IMR-90 (cell line): ENCODE data around the gene TTC7B. TPM values are rescaled to one million over a fixed set of nuclear protein-coding genes. Genes with fewer than 3 reads are reported as not detected.

ENCODE experiments used
- ATAC-seq: fragments of 200-7000 bp; cut with Tn5 transposase; 2 replicates; pipeline ENCODE4 v1.9.1; 2020; ENCODE audit warnings: low read depth, mild to moderate bottlenecking, moderate library complexity
- BruUV-seq: library from RNA; stranded (reverse); fragments of 400-500 nt; replicated peaks from 2 replicates; lab custom pipeline; 2021; lab: Mats Ljungman, UMichigan
- CTCF ChIA-PET: fragments of 300-600 bp; formaldehyde crosslinking; extraction: SDS; loops from one replicate; lab custom pipeline; 2021; ENCODE audit warnings: antibody characterized with exemption; lab: Yijun Ruan, JAX
- POLR2A ChIA-PET: fragments of 300-600 bp; sonication (Branson Sonifier 250); formaldehyde crosslinking; loops from one replicate; lab custom pipeline; 2022; ENCODE audit warnings: antibody characterized with exemption; ENCODE audit not compliant: unreplicated experiment; lab: Charles Lee
- DNase-seq: peaks from one replicate; pipeline ENCODE4 v3.0.0; 2013
- H2AFZ ChIP-seq: replicated peaks from 2 replicates; pipeline ENCODE3; 2013; ENCODE audit warnings: low read length, mild to moderate bottlenecking; ENCODE audit not compliant: poor library complexity
- H2AK5ac ChIP-seq: 2 replicates; pipeline ENCODE4 v1.6.1; 2013; ENCODE audit warnings: low read depth, low read length, inconsistent platforms
- H2AK9ac ChIP-seq: replicated peaks from 2 replicates; pipeline ENCODE3; 2013; ENCODE audit warnings: mild to moderate bottlenecking, low read depth, low read length, moderate library complexity; ENCODE audit not compliant: poor library complexity
- H2BK120ac ChIP-seq: 2 replicates; pipeline ENCODE4 v1.6.1; 2013; ENCODE audit warnings: low read depth, low read length, inconsistent platforms
- H2BK15ac ChIP-seq: 3 replicates; pipeline ENCODE4 v1.6.1; 2013; ENCODE audit warnings: low read depth, low read length, inconsistent platforms
- H2BK20ac ChIP-seq: 2 replicates; pipeline ENCODE4 v1.6.1; 2013; ENCODE audit warnings: low read depth, mild to moderate bottlenecking, inconsistent platforms, low read length, moderate library complexity
- H2BK5ac ChIP-seq: 2 replicates; pipeline ENCODE4 v1.6.1; 2013; ENCODE audit warnings: mild to moderate bottlenecking, low read depth, low read length, inconsistent platforms; ENCODE audit not compliant: poor library complexity, severe bottlenecking
- H3K14ac ChIP-seq: replicated peaks from 2 replicates; pipeline ENCODE4 v1.6.1; 2013; ENCODE audit warnings: low read depth, low read length, inconsistent platforms
- H3K18ac ChIP-seq: 2 replicates; pipeline ENCODE4 v1.6.1; 2013; ENCODE audit warnings: low read depth, low read length, control low read depth
- H3K23ac ChIP-seq: 2 replicates; pipeline ENCODE4 v1.6.1; 2013; ENCODE audit warnings: low read depth, low read length, inconsistent platforms
- H3K27ac ChIP-seq: 2 replicates; pipeline ENCODE4 v1.5.1; 2013; ENCODE audit warnings: mild to moderate bottlenecking, control low read depth, low read length; ENCODE audit not compliant: insufficient read depth
- H3K27me3 ChIP-seq: 2 replicates; pipeline ENCODE4 v1.6.1; 2013; ENCODE audit warnings: low read length; ENCODE audit not compliant: control insufficient read depth, insufficient read depth
- H3K36me3 ChIP-seq: 2 replicates; pipeline ENCODE4 v1.6.1; 2013; ENCODE audit warnings: low read length, mixed read lengths; ENCODE audit not compliant: control insufficient read depth, insufficient read depth
- H3K4ac ChIP-seq: 2 replicates; pipeline ENCODE4 v1.6.1; 2013; ENCODE audit warnings: low read depth, low read length, inconsistent platforms
- H3K4me1 ChIP-seq: 2 replicates; pipeline ENCODE4 v1.6.1; 2013; ENCODE audit warnings: low read length, mixed read lengths; ENCODE audit not compliant: control insufficient read depth, insufficient read depth
- H3K4me2 ChIP-seq: 2 replicates; pipeline ENCODE4 v1.6.1; 2013; ENCODE audit warnings: low read depth, mild to moderate bottlenecking, control low read depth, low read length, moderate library complexity
- H3K4me3 ChIP-seq: 2 replicates; pipeline ENCODE4 v1.5.1; 2013; ENCODE audit warnings: low read depth, mild to moderate bottlenecking, control low read depth, low read length, moderate library complexity; ENCODE audit not compliant: insufficient read depth
- H3K56ac ChIP-seq: 2 replicates; pipeline ENCODE4 v1.6.1; 2013; ENCODE audit warnings: low read length, inconsistent platforms; ENCODE audit not compliant: insufficient read depth; ENCODE audit errors: extremely low read depth
- H3K79me1 ChIP-seq, 2 experiments: 2 replicates each; pipeline ENCODE4 v1.6.1; 2013; ENCODE audit warnings: low read length in 2 of 2, inconsistent platforms in 1 of 2, low read depth in 1 of 2
- H3K9ac ChIP-seq: 2 replicates; pipeline ENCODE4 v1.6.1; 2013; ENCODE audit warnings: low read depth, low read length, control low read depth
- H3K9me1 ChIP-seq: 2 replicates; pipeline ENCODE4 v1.6.1; 2013; ENCODE audit warnings: low read length, inconsistent platforms; ENCODE audit not compliant: insufficient read depth
- H3K9me3 ChIP-seq: 2 replicates; pipeline ENCODE4 v1.6.1; 2013; ENCODE audit warnings: low read length; ENCODE audit not compliant: control insufficient read depth, insufficient read depth
- H4K20me1 ChIP-seq: 2 replicates; pipeline ENCODE4 v1.6.1; 2013; ENCODE audit warnings: low read length, inconsistent platforms; ENCODE audit not compliant: insufficient read depth
- H4K5ac ChIP-seq: 2 replicates; pipeline ENCODE4 v1.6.1; 2013; ENCODE audit warnings: mild to moderate bottlenecking, low read depth, low read length, control low read depth
- H4K8ac ChIP-seq, 2 experiments: 2 replicates each; pipeline ENCODE4 v1.6.1; 2013; ENCODE audit warnings: low read depth in 2 of 2, low read length in 2 of 2, control low read depth in 1 of 2, inconsistent platforms in 1 of 2
- H4K91ac ChIP-seq: 2 replicates; pipeline ENCODE4 v1.6.1; 2013; ENCODE audit warnings: low read depth, low read length, inconsistent platforms; ENCODE audit not compliant: insufficient read depth
- CEBPB ChIP-seq: IDR thresholded peaks from 2 replicates; pipeline ENCODE4 v1.6.1; 2012; ENCODE audit warnings: low read depth, low read length, improper control_type of control experiment
- MXI1 ChIP-seq: IDR thresholded peaks from 2 replicates; pipeline ENCODE4 v1.6.1; 2012; ENCODE audit warnings: low read depth, mild to moderate bottlenecking, low read length, moderate library complexity, borderline replicate concordance
- RAD21 ChIP-seq: IDR thresholded peaks from 2 replicates; pipeline ENCODE4 v1.6.1; 2012; ENCODE audit warnings: low read length, improper control_type of control experiment
- RCOR1 ChIP-seq: IDR thresholded peaks from 2 replicates; pipeline ENCODE4 v1.6.1; 2012; ENCODE audit warnings: mild to moderate bottlenecking, low read length, improper control_type of control experiment; ENCODE audit not compliant: insufficient replicate concordance
- USF2 ChIP-seq: fragments of 150-350 bp; IDR thresholded peaks from 2 replicates; pipeline ENCODE4 v1.6.1; 2017; ENCODE audit warnings: mild to moderate bottlenecking, antibody characterized with exemption, low read length, low read depth
- WGBS, 2 experiments: methylation state at CpG; one replicate each; pipeline versions ENCODE4 v1.1.5 to v1.1.7; 2013; ENCODE audit warnings: missing lambda C conversion rate in 2 of 2; ENCODE audit not compliant: insufficient read length in 1 of 2; ENCODE audit errors: extremely low coverage in 2 of 2; 5-methylcytosine and 5-hydroxymethylcytosine counted together
- dilution Hi-C: fragments of 300-500 bp; cut with HindIII; formaldehyde crosslinking; loops from one replicate; pipeline ENCODE4 v1.14.3; 2018; ENCODE audit warnings: low sequenced_read_pairs; ENCODE audit not compliant: unreplicated experiment
- in situ Hi-C: fragments of 300-500 bp; cut with MboI; formaldehyde crosslinking; loops from 3 replicates; pipeline ENCODE4 v1.14.3; 2019; ENCODE audit warnings: low sequenced_read_pairs, inconsistent platforms, mixed read lengths
- intact Hi-C: fragments of 100-400 bp; cut with micrococcal nuclease; formaldehyde crosslinking; loops from 2 replicates; pipeline ENCODE4 v1.10.0; 2022
- polyA plus RNA-seq, 3 experiments: library from polyadenylated mRNA; depleted of rRNA; stranded (reverse); fragments of >200 nt; gene quantifications; 2 replicates each; pipeline ENCODE4 v1.2.3, GENCODE V29; 2012; ENCODE audit warnings: low replicate concordance in 1 of 3
- total RNA-seq: library from RNA; depleted of rRNA; stranded (reverse); fragments of >200 nt; gene quantifications from 2 replicates; pipeline ENCODE4 v1.2.3, GENCODE V29; 2012

The TTC7B gene
- total and polyA plus RNA-seq, 2 of the 4 experiments (the other 2 are of a cell fraction) = 18.1 to 35.3 TPM

- H4K5ac ChIP-seq = no peak overlapping the region
- no peak overlapping the region for H3K4me2 ChIP-seq
- intact Hi-C loops (no loop called here), in situ Hi-C loops (no loop called here), dilution Hi-C loops (no loop called here)
- H3K27ac ChIP-seq = no peak overlapping the region
- ChIA-PET POLR2A (no interaction called here), CTCF (no interaction called here)
- H3K9me1 ChIP-seq = peaks cover 13% of the 10 kb centered on the region; the same call in 1 of the 2 replicates
- no peak overlapping the region for H3K23ac ChIP-seq
- 80% methylated on average over 3 of the region's 8 CpGs; no CpG with 5 or more reads in 1 of the 2 experiments for WGBS, 2 experiments
- no peak overlapping the region for H3K18ac ChIP-seq
- no peak for DNase-seq
- H2BK120ac ChIP-seq = peak overlapping the region; percentile 14; the same call in 1 of the 2 replicates
- H2AK5ac ChIP-seq = peak overlapping the region; percentile 70; the same call in 1 of the 2 replicates
- H4K20me1 ChIP-seq = no peaks in the 10 kb centered on the region
- peak overlapping the region; percentile 3; the same call in 1 of the 2 replicates for H4K91ac ChIP-seq
- H3K4me3 ChIP-seq = no peak overlapping the region
- peak overlapping the region; percentile 48; the same call in 1 of the 2 replicates for H3K4ac ChIP-seq
- 0 out of 4 replicates have a peak, but pooled peaks cover 0 to 2% of the 10 kb centered on the region in 2 experiments for H3K79me1 ChIP-seq
- peaks cover 12% of the 10 kb centered on the region for H3K4me1 ChIP-seq
- peak overlapping the region; percentile 54 for H2AFZ ChIP-seq
- no peak overlapping the region for H4K8ac ChIP-seq
- peak overlapping the region; percentile 67 for H2AK9ac ChIP-seq
- H2BK20ac ChIP-seq = peak overlapping the region; percentile 63
- peak overlapping the region; percentile 72; the same call in 1 of the 2 replicates for H3K14ac ChIP-seq
- ATAC-seq = no peak; the same call in 1 of the 2 replicates
- BruUV-seq = no TSS peak
- peak; percentile 6; the same call in 1 of the 2 replicates for TF ChIP-seq USF2
- TF ChIP-seq CEBPB = no peak
- no peak for TF ChIP-seq MXI1
- TF ChIP-seq RAD21 = no peak
- no peak for TF ChIP-seq RCOR1
- no peaks in the 10 kb centered on the region for H3K27me3 ChIP-seq
- no peak overlapping the region for H3K56ac ChIP-seq
- H2BK5ac ChIP-seq = no peak overlapping the region
- 0 out of 3 replicates have a peak overlapping the region, but pooled peaks have one; percentile 18 for H2BK15ac ChIP-seq
- H3K36me3 ChIP-seq = no peaks in the 10 kb centered on the region
- no peak overlapping the region for H3K9ac ChIP-seq
- H3K9me3 ChIP-seq = no peaks in the 10 kb centered on the region
Observed at GRCh38 chr14:90625445-90625844, 190.8 kb downstream of the TTC7B start.
